OCI-LY1 (cell line): ENCODE data around the gene TANGO6.

Experiments
- H2AFZ ChIP-seq: fragments of 200-600 bp; sonication (generic), shearing (Covaris generic); 2 replicates; pipeline ENCODE4 v1.6.0; 2014; ENCODE audit warnings: antibody characterized with exemption, mild to moderate bottlenecking, low read length
- H3F3A ChIP-seq: fragments of 200-600 bp; sonication (generic), shearing (Covaris generic); 2 replicates; pipeline ENCODE4 v1.6.0; 2014; ENCODE audit warnings: mild to moderate bottlenecking, antibody characterized with exemption, low read length, moderate library complexity; ENCODE audit not compliant: insufficient read depth
- H3K27ac ChIP-seq: fragments of 200-600 bp; sonication (generic); 2 replicates; pipeline ENCODE4 v1.5.1; 2014; ENCODE audit warnings: low read length, mixed run types, mild to moderate bottlenecking, low read depth; ENCODE audit not compliant: poor library complexity, severe bottlenecking
- H3K27me3 ChIP-seq: fragments of 200-600 bp; sonication (generic); 2 replicates; pipeline ENCODE4 v1.6.0; 2014; ENCODE audit warnings: antibody characterized with exemption, mild to moderate bottlenecking, low read length, moderate library complexity; ENCODE audit not compliant: insufficient read depth
- H3K36me3 ChIP-seq: fragments of 200-600 bp; sonication (generic); 2 replicates; pipeline ENCODE4 v1.6.1; 2014; ENCODE audit warnings: mild to moderate bottlenecking, antibody characterized with exemption, low read length, moderate library complexity, mixed read lengths; ENCODE audit not compliant: insufficient read depth
- H3K4me1 ChIP-seq: fragments of 200-600 bp; sonication (generic); 2 replicates; pipeline ENCODE4 v1.5.1; 2014; ENCODE audit warnings: mild to moderate bottlenecking, low read length, moderate library complexity; ENCODE audit not compliant: insufficient read depth, severe bottlenecking
- H3K4me2 ChIP-seq: fragments of 200-600 bp; sonication (generic), shearing (Covaris generic); 2 replicates; pipeline ENCODE4 v1.6.1; 2014; ENCODE audit warnings: low read length
- H3K4me3 ChIP-seq: fragments of 200-600 bp; sonication (generic); 2 replicates; pipeline ENCODE4 v1.5.1; 2014; ENCODE audit warnings: low read length, low read depth, mild to moderate bottlenecking, mixed read lengths; ENCODE audit not compliant: poor library complexity, severe bottlenecking
- H3K79me2 ChIP-seq: fragments of 200-600 bp; shearing (Covaris generic); 2 replicates; pipeline ENCODE4 v1.6.1; 2016; ENCODE audit warnings: mixed run types, low read length, mixed read lengths; ENCODE audit not compliant: insufficient read depth
- H3K9ac ChIP-seq: fragments of 200-600 bp; sonication (generic), shearing (Covaris generic); 2 replicates; pipeline ENCODE4 v1.6.1; 2014; ENCODE audit warnings: mild to moderate bottlenecking, low read length, mixed read lengths
- H3K9me2 ChIP-seq: fragments of 200-600 bp; sonication (generic), shearing (Covaris generic); 2 replicates; pipeline ENCODE4 v1.6.1; 2014; ENCODE audit warnings: low read depth, mild to moderate bottlenecking, low read length, mixed read lengths
- H3K9me3 ChIP-seq: fragments of 200-600 bp; shearing (Covaris generic); 2 replicates; pipeline ENCODE4 v1.6.1; 2014; ENCODE audit warnings: low read length, mixed read lengths
- H4K20me1 ChIP-seq: fragments of 200-600 bp; sonication (generic), shearing (Covaris generic); 2 replicates; pipeline ENCODE4 v1.6.0; 2016; ENCODE audit warnings: mild to moderate bottlenecking, low read length; ENCODE audit not compliant: insufficient read depth
- CTCF ChIP-seq: fragments of 200-600 bp; sonication (generic), shearing (Covaris generic); IDR thresholded peaks from 2 replicates; pipeline ENCODE4 v1.5.1; 2017; ENCODE audit warnings: mild to moderate bottlenecking, antibody characterized with exemption, low read length, moderate library complexity, mixed read lengths
- EZH2 ChIP-seq: fragments of 200-600 bp; sonication (generic), shearing (Covaris generic); IDR thresholded peaks from 2 replicates; pipeline ENCODE4 v1.8.0; 2017; ENCODE audit warnings: borderline replicate concordance, mixed run types, mild to moderate bottlenecking, antibody characterized with exemption, low read length, moderate library complexity, mixed read lengths

TANGO6 gene

GRCh38 chr16:68973611-68974120 is 130.3 kb downstream of the TANGO6 start:
- H3K36me3 ChIP-seq, result peaks cover 9% of the 10 kb centered on the region; the same call in 1 of the 2 replicates
- no peak overlapping the region for H3K27ac ChIP-seq
- H4K20me1 ChIP-seq, result no peaks in the 10 kb centered on the region
- no peaks in the 10 kb centered on the region for H3K9me3 ChIP-seq
- no peaks in the 10 kb centered on the region for H3K9me2 ChIP-seq
- no peak overlapping the region for H2AFZ ChIP-seq
- no peak overlapping the region for H3K4me2 ChIP-seq
- H3K4me1 ChIP-seq, result no peaks in the 10 kb centered on the region
- no peaks in the 10 kb centered on the region for H3K79me2 ChIP-seq
- no peak for TF ChIP-seq CTCF
- no peak overlapping the region for H3K4me3 ChIP-seq
- no peak overlapping the region for H3K9ac ChIP-seq
- no peaks in the 10 kb centered on the region for H3K27me3 ChIP-seq
- no peaks in the 10 kb centered on the region for H3F3A ChIP-seq

- no peaks in the 10 kb centered on the region for H3K9me3 ChIP-seq
- H3K9me2 ChIP-seq, result no peaks in the 10 kb centered on the region
- H3K4me1 ChIP-seq, result no peaks in the 10 kb centered on the region
Observed at GRCh38 chr16:68978303-68978954, 135.1 kb downstream of the TANGO6 start.

DNA sequence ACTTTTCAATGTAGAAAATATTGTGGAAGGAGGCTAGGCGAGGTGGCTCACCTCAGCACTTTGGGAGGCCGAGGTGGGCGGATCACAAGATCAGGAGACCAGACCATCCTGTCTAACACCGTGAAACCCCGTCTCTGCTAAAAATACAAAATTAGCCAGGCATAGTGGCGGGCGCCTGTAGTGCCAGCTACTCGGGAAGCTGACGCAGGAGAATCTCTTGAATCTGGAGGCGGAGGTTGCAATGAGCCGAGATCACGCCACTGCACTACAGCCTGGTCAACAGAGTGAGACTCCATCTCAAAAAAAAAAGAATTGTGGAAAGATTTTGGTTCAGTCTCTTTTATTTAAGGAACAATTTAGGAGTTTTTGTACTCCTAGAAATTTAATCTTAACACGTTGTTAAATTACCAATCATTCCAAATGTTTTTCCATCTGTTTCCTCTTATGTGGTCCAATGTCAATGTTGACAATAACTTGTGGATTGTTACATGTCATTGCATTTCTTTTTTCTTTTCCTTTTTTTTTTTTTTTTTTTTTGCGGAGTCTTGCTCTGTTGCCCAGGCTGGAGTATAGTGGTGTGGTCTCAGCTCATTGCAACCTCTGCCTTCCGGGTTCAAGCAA is 137.5 kb downstream of the TANGO6 start:
- Histone ChIP-seq H3K4me1 (no peaks in the 10 kb centered on the region), H3K9ac (no peak overlapping the region), H3K36me3 (no peaks in the 10 kb centered on the region; the same call in 1 of the 2 replicates), H3F3A (no peaks in the 10 kb centered on the region), H3K9me3 (no peaks in the 10 kb centered on the region), H3K4me3 (no peak overlapping the region), H3K27ac (no peak overlapping the region), H4K20me1 (no peaks in the 10 kb centered on the region), H2AFZ (no peak overlapping the region), H3K79me2 (no peaks in the 10 kb centered on the region), H3K9me2 (no peaks in the 10 kb centered on the region), H3K27me3 (no peaks in the 10 kb centered on the region), H3K4me2 (no peak overlapping the region)
- TF ChIP-seq CTCF, result no peak
- no peak for TF ChIP-seq EZH2

More at GRCh38 chr16:68978303-68978954, 135.1 kb downstream of the TANGO6 start:
- Histone ChIP-seq H3K9ac (no peak overlapping the region), H3K79me2 (no peaks in the 10 kb centered on the region), H2AFZ (no peak overlapping the region), H3K27ac (no peak overlapping the region), H3K4me2 (no peak overlapping the region), H3K27me3 (no peaks in the 10 kb centered on the region), H3K4me3 (no peak overlapping the region), H3F3A (no peaks in the 10 kb centered on the region), H4K20me1 (no peaks in the 10 kb centered on the region), H3K36me3 (peaks cover 9% of the 10 kb centered on the region)
- no peak for TF ChIP-seq CTCF
